ENCODE results near the gene APEH. TPM values are rescaled to one million over a fixed set of nuclear protein-coding genes. Genes with fewer than 3 reads are reported as not detected.

The APEH gene
- total RNA-seq, 2 donors from 2014 or later: 84.4 to 116 TPM

GRCh38 chr3:49636883-49637609 lies 37.1 kb upstream of the APEH start:
- WGBS: 63% methylated on average over 7 of the region's 7 CpGs
- DNase-seq (ENCODE audit: low spot score): no peak
- intact Hi-C loops (cut with DNase I): no loop called here

GRCh38 chr3:49638445-49638844 lies 35.7 kb upstream of the APEH start:
- TF ChIP-seq POLR2AphosphoS5 (IDR thresholded peaks at IDR 0.05) (no peak), POLR2A (IDR thresholded peaks at IDR 0.05) (no peak)
- TF ChIP-seq, protein P1, sequence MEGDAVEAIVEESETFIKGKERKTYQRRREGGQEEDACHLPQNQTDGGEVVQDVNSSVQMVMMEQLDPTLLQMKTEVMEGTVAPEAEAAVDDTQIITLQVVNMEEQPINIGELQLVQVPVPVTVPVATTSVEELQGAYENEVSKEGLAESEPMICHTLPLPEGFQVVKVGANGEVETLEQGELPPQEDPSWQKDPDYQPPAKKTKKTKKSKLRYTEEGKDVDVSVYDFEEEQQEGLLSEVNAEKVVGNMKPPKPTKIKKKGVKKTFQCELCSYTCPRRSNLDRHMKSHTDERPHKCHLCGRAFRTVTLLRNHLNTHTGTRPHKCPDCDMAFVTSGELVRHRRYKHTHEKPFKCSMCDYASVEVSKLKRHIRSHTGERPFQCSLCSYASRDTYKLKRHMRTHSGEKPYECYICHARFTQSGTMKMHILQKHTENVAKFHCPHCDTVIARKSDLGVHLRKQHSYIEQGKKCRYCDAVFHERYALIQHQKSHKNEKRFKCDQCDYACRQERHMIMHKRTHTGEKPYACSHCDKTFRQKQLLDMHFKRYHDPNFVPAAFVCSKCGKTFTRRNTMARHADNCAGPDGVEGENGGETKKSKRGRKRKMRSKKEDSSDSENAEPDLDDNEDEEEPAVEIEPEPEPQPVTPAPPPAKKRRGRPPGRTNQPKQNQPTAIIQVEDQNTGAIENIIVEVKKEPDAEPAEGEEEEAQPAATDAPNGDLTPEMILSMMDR (IDR thresholded peaks at IDR 0.05): no peak
- Histone ChIP-seq H3K27ac (no peak overlapping the region), H3K27me3 (replicated peaks; ENCODE audit: insufficient read depth) (no peaks in the 10 kb centered on the region), H3K36me3 (no peaks in the 10 kb centered on the region), H3K4me1 (replicated peaks) (no peaks in the 10 kb centered on the region), H3K4me3 (no peak overlapping the region), H3K9me3 (no peaks in the 10 kb centered on the region)
- intact Hi-C loops (cut with DNase I): no loop called here
- no peak for DNase-seq (ENCODE audit: low spot score)
- WGBS: 62% methylated on average over 8 of the region's 8 CpGs

More at GRCh38 chr3:49636883-49637609, 37.1 kb upstream of the APEH start:
- Histone ChIP-seq H3K27ac (no peak overlapping the region), H3K4me3 (no peak overlapping the region), H3K27me3 (replicated peaks; ENCODE audit: insufficient read depth) (no peaks in the 10 kb centered on the region), H3K9me3 (no peaks in the 10 kb centered on the region), H3K36me3 (no peaks in the 10 kb centered on the region), H3K4me1 (replicated peaks) (no peaks in the 10 kb centered on the region)
- TF ChIP-seq, protein P1 (IDR thresholded peaks at IDR 0.05): no peak
- TF ChIP-seq POLR2AphosphoS5 (IDR thresholded peaks at IDR 0.05) (no peak), POLR2A (IDR thresholded peaks at IDR 0.05) (no peak)

- H3K27me3 ChIP-seq (replicated peaks; ENCODE audit: insufficient read depth): no peaks in the 10 kb centered on the region
- DNase-seq (ENCODE audit: low spot score): no peak
- 80% methylated on average over 2 of the region's 2 CpGs for WGBS
- H3K27ac ChIP-seq: no peak overlapping the region
- H3K4me1 ChIP-seq (replicated peaks): no peaks in the 10 kb centered on the region
- TF ChIP-seq POLR2A (IDR thresholded peaks at IDR 0.05) (no peak), POLR2AphosphoS5 (IDR thresholded peaks at IDR 0.05) (no peak)
- TF ChIP-seq, protein P1 (IDR thresholded peaks at IDR 0.05): no peak
- H3K9me3 ChIP-seq: no peaks in the 10 kb centered on the region
- H3K36me3 ChIP-seq: no peaks in the 10 kb centered on the region
- intact Hi-C loops (cut with DNase I): no loop called here
- H3K4me3 ChIP-seq: no peak overlapping the region
Observed at GRCh38 chr3:49639551-49639950, 34.6 kb upstream of the APEH start.

- Histone ChIP-seq H3K4me1 (replicated peaks) (no peaks in the 10 kb centered on the region), H3K4me3 (no peak overlapping the region), H3K27me3 (replicated peaks; ENCODE audit: insufficient read depth) (no peaks in the 10 kb centered on the region), H3K9me3 (no peaks in the 10 kb centered on the region), H3K36me3 (no peaks in the 10 kb centered on the region), H3K27ac (no peak overlapping the region)
- 80% methylated on average over 7 of the region's 7 CpGs for WGBS
- TF ChIP-seq POLR2AphosphoS5 (IDR thresholded peaks at IDR 0.05) (no peak), POLR2A (IDR thresholded peaks at IDR 0.05) (no peak)
- TF ChIP-seq, protein P1 (IDR thresholded peaks at IDR 0.05): no peak
- intact Hi-C loops (cut with DNase I): no loop called here
- DNase-seq (ENCODE audit: low spot score): no peak
Observed at GRCh38 chr3:49641292-49641691, 32.9 kb upstream of the APEH start.

All from prostate gland (tissue), 2 donors.